ENCODE results near the gene LMAN1.

The LMAN1 gene

DNA sequence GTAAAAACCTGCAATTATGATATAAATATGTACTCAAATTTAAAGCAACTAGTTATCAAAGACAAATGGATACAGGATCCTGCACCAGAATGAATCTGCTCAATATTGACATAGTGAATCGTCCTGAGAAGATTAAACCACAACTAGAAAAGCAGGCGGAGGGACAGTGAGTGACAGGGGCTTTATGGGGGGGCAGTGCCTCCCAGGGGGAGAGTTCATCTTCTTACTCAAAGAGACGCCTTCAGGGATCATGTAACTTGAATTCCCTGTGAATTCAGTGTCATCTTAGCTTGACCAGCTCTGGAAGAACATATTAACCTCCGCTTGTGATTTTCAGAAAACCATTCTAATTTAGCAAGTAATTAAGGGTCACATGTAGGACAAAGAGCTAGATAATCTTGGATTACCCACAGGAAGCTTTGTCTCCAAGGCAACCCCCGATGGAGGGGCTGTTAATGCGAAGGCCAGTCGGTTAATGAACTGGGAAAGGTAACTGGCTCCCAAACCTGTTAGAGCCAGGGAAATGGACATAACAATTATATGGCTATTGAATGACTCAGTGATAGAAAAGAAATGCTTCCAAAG is 17.4 kb upstream of the LMAN1 start:
- no peak for TF ChIP-seq EZH2 (IDR thresholded peaks at IDR 0.05; ENCODE audit: borderline replicate concordance, low read length)
- TF ChIP-seq, protein P1, sequence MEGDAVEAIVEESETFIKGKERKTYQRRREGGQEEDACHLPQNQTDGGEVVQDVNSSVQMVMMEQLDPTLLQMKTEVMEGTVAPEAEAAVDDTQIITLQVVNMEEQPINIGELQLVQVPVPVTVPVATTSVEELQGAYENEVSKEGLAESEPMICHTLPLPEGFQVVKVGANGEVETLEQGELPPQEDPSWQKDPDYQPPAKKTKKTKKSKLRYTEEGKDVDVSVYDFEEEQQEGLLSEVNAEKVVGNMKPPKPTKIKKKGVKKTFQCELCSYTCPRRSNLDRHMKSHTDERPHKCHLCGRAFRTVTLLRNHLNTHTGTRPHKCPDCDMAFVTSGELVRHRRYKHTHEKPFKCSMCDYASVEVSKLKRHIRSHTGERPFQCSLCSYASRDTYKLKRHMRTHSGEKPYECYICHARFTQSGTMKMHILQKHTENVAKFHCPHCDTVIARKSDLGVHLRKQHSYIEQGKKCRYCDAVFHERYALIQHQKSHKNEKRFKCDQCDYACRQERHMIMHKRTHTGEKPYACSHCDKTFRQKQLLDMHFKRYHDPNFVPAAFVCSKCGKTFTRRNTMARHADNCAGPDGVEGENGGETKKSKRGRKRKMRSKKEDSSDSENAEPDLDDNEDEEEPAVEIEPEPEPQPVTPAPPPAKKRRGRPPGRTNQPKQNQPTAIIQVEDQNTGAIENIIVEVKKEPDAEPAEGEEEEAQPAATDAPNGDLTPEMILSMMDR (IDR thresholded peaks at IDR 0.05; ENCODE audit: low read length) = no peak
- H3K4me3 ChIP-seq (ENCODE audit: low read depth, low read length, poor library complexity, severe bottlenecking) = no peak overlapping the region
- no peaks in the 10 kb centered on the region for H3K9me2 ChIP-seq (ENCODE audit: low read depth, low read length)
- no peak overlapping the region for H2AFZ ChIP-seq (ENCODE audit: low read length)
- H3F3A ChIP-seq (ENCODE audit: insufficient read depth, low read length) = no peaks in the 10 kb centered on the region
- H3K27ac ChIP-seq (ENCODE audit: low read depth, low read length, poor library complexity, severe bottlenecking) = no peak overlapping the region
- no peaks in the 10 kb centered on the region for H3K79me2 ChIP-seq (ENCODE audit: insufficient read depth, low read length)
- H3K4me2 ChIP-seq (ENCODE audit: low read length) = no peak overlapping the region
- no peaks in the 10 kb centered on the region for H3K4me1 ChIP-seq (ENCODE audit: insufficient read depth, low read length, severe bottlenecking)
- no peaks in the 10 kb centered on the region for H4K20me1 ChIP-seq (ENCODE audit: insufficient read depth, low read length)
- no peak overlapping the region for H3K9ac ChIP-seq (ENCODE audit: low read length)
- H3K9me3 ChIP-seq (ENCODE audit: low read length) = no peaks in the 10 kb centered on the region
- H3K27me3 ChIP-seq (ENCODE audit: insufficient read depth, low read length) = no peaks in the 10 kb centered on the region
- H3K36me3 ChIP-seq (ENCODE audit: insufficient read depth, low read length) = no peaks in the 10 kb centered on the region

DNA sequence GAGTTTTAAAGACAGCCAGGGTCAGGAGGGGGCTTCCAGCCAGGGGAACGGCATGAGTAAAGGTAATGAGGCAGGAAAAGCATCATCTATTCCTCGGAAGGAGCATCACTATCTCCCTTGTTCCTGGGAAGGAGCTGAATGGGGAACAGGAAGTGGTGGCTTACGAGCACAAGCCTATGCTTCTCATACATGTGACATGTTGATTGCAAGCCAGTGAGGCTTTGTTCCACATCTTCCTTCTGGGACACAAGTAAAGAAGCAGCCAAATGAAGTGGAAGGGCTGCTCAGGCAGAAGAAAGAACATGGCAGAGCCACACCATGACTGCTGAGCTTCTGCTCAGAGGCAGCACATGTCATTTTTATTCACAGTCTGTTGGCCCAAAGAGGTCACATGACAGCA is 15.1 kb upstream of the LMAN1 start:
- no peak overlapping the region for H3K4me2 ChIP-seq (ENCODE audit: low read length)
- H3K79me2 ChIP-seq (ENCODE audit: insufficient read depth, low read length) = no peaks in the 10 kb centered on the region
- H3K4me3 ChIP-seq (ENCODE audit: low read depth, low read length, poor library complexity, severe bottlenecking) = no peak overlapping the region
- H3F3A ChIP-seq (ENCODE audit: insufficient read depth, low read length) = no peaks in the 10 kb centered on the region
- H3K36me3 ChIP-seq (ENCODE audit: insufficient read depth, low read length) = no peaks in the 10 kb centered on the region
- no peak overlapping the region for H3K9ac ChIP-seq (ENCODE audit: low read length)
- H3K27me3 ChIP-seq (ENCODE audit: insufficient read depth, low read length) = no peaks in the 10 kb centered on the region
- TF ChIP-seq, protein P1 (IDR thresholded peaks at IDR 0.05; ENCODE audit: low read length) = no peak
- no peak for TF ChIP-seq EZH2 (IDR thresholded peaks at IDR 0.05; ENCODE audit: borderline replicate concordance, low read length)
- no peaks in the 10 kb centered on the region for H4K20me1 ChIP-seq (ENCODE audit: insufficient read depth, low read length)
- H3K9me3 ChIP-seq (ENCODE audit: low read length) = no peaks in the 10 kb centered on the region
- H3K4me1 ChIP-seq (ENCODE audit: insufficient read depth, low read length, severe bottlenecking) = no peaks in the 10 kb centered on the region
- no peaks in the 10 kb centered on the region for H3K9me2 ChIP-seq (ENCODE audit: low read depth, low read length)
- no peak overlapping the region for H3K27ac ChIP-seq (ENCODE audit: low read depth, low read length, poor library complexity, severe bottlenecking)
- no peak overlapping the region for H2AFZ ChIP-seq (ENCODE audit: low read length)

DNA sequence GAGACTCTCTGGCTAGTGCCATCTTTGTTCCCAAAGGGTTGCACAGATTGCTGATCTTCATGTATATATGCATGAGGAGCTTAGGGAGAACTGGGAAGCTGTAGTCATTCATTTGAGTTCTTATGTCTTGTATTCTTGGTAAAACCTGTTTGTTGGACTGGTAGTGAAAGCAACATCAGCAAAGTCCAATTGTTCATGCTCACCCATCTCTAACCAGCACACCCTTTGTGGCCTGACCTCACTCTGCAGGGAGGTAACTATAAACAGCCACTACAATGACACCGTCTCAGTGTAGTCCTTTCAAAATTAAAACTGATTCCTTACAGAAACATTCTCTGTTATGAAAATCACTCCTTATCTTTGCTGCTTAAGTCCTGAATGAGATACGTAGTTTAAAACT is 13.9 kb upstream of the LMAN1 start:
- H3K4me3 ChIP-seq (ENCODE audit: low read depth, low read length, poor library complexity, severe bottlenecking) = no peak overlapping the region
- no peaks in the 10 kb centered on the region for H3K36me3 ChIP-seq (ENCODE audit: insufficient read depth, low read length)
- H3F3A ChIP-seq (ENCODE audit: insufficient read depth, low read length) = no peaks in the 10 kb centered on the region
- H3K9me2 ChIP-seq (ENCODE audit: low read depth, low read length) = no peaks in the 10 kb centered on the region
- H2AFZ ChIP-seq (ENCODE audit: low read length) = no peak overlapping the region
- H3K79me2 ChIP-seq (ENCODE audit: insufficient read depth, low read length) = no peaks in the 10 kb centered on the region
- TF ChIP-seq, protein P1 (IDR thresholded peaks at IDR 0.05; ENCODE audit: low read length) = no peak
- TF ChIP-seq EZH2 (IDR thresholded peaks at IDR 0.05; ENCODE audit: borderline replicate concordance, low read length) = no peak
- H3K27me3 ChIP-seq (ENCODE audit: insufficient read depth, low read length) = no peaks in the 10 kb centered on the region
- H3K4me2 ChIP-seq (ENCODE audit: low read length) = no peak overlapping the region
- H4K20me1 ChIP-seq (ENCODE audit: insufficient read depth, low read length) = no peaks in the 10 kb centered on the region
- no peak overlapping the region for H3K9ac ChIP-seq (ENCODE audit: low read length)
- H3K4me1 ChIP-seq (ENCODE audit: insufficient read depth, low read length, severe bottlenecking) = no peaks in the 10 kb centered on the region
- no peak overlapping the region for H3K27ac ChIP-seq (ENCODE audit: low read depth, low read length, poor library complexity, severe bottlenecking)
- H3K9me3 ChIP-seq (ENCODE audit: low read length) = no peaks in the 10 kb centered on the region
